ENCODE data around the gene GP2.

Gene GP2

DNA sequence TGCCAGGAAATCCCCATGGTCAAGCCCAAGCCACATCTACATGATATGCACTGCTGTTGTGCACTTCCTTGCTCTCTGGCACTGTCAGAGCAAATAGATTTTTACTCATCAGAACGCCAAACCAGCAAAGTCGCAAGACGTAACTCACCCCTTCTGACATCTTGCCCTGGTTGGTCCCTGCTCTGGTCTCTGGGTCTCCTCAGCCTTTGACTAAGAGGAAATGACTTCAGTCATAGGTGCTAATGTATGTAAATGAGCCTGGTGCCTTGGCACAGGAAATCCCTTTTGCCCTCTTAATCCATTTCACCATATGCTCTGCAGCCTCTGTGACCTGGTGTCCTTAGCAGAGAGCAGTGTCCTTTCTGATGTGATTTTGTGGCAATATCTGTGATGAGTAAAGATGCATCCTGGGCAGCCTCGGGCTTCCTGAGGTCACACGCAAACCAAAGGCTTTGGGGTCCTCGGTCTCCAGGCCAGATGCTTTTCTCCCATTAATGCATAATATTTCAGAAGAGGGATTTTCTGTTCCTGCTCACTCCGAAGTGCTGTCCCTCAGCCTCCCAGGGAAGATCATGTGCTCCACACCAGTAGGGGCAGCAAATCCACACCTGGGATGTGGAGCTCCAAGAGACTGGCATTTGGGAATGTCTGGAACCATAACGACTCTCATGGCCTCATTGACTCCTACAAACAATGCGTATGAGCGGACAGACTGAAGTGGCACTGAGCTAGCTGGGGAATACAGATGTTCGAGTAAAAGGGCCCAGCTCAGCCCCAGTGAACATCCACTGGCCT is 66.9 kb downstream of the GP2 start:
- Histone ChIP-seq H3K27ac (no peak overlapping the region), H3K4me2 (no peak overlapping the region), H3K9me3 (peaks cover 13% of the 10 kb centered on the region), H3K4me3 (no peak overlapping the region), H4K20me1 (no peaks in the 10 kb centered on the region), H3K9ac (no peak overlapping the region), H3K27me3 (no peaks in the 10 kb centered on the region), H3K36me3 (no peaks in the 10 kb centered on the region), H3K4me1 (no peaks in the 10 kb centered on the region)
- TF ChIP-seq Cebpa-rat (IDR thresholded peaks at IDR 0.05): no peak
